ENCODE results near the gene OR6K6.

Gene OR6K6

GRCh38 chr1:158754420-158754819 lies at the start of gene OR6K6:
OR6K6 (plus strand) TSS chr1:158754720; CDS start chr1:158754888, 168 bp downstream.
- no peak within 1 kb of the TSS for H3K4me3 Mint-ChIP-seq
- no peak within 1 kb of the TSS for H3K27ac Mint-ChIP-seq
- no peaks in the 10 kb centered on the region for H3K36me3 Mint-ChIP-seq
- no peak for ATAC-seq (ENCODE audit: low read depth)
- H3K27me3 Mint-ChIP-seq = peaks cover 8% of the 10 kb centered on the region
- no peaks in the 10 kb centered on the region for H3K9me3 Mint-ChIP-seq
- DNase-seq (ENCODE audit: low spot score in 2 of 2) = no peak
- no peaks in the 10 kb centered on the region for H3K4me1 Mint-ChIP-seq

GRCh38 chr1:158706096-158706495 lies 48.4 kb upstream of the OR6K6 start:
- Mint-ChIP-seq H3K9me3 (no peaks in the 10 kb centered on the region), H3K4me1 (no peaks in the 10 kb centered on the region), H3K27ac (no peak overlapping the region), H3K36me3 (no peaks in the 10 kb centered on the region), H3K4me3 (no peak overlapping the region), H3K27me3 (peaks cover 2% of the 10 kb centered on the region)
- ATAC-seq (ENCODE audit: low read depth) (no peak), DNase-seq (ENCODE audit: low spot score in 2 of 2) (no peak)

GRCh38 chr1:158711098-158711497 lies 43.4 kb upstream of the OR6K6 start:
- no peaks in the 10 kb centered on the region for H3K9me3 Mint-ChIP-seq
- H3K27ac Mint-ChIP-seq = no peak overlapping the region
- ATAC-seq (ENCODE audit: low read depth) (no peak), DNase-seq (ENCODE audit: low spot score in 2 of 2) (no peak)
- no peaks in the 10 kb centered on the region for H3K4me1 Mint-ChIP-seq
- H3K27me3 Mint-ChIP-seq = peaks cover 2% of the 10 kb centered on the region
- H3K4me3 Mint-ChIP-seq = no peak overlapping the region
- H3K36me3 Mint-ChIP-seq = no peaks in the 10 kb centered on the region

- no peaks in the 10 kb centered on the region for H3K4me1 Mint-ChIP-seq
- H3K27me3 Mint-ChIP-seq = peaks cover 15% of the 10 kb centered on the region
- no peaks in the 10 kb centered on the region for H3K36me3 Mint-ChIP-seq
- no peak for ATAC-seq (ENCODE audit: low read depth)
- DNase-seq (ENCODE audit: low spot score in 2 of 2) = no peak
- H3K9me3 Mint-ChIP-seq = no peaks in the 10 kb centered on the region
- H3K27ac Mint-ChIP-seq = no peak overlapping the region
- no peak overlapping the region for H3K4me3 Mint-ChIP-seq
These were observed 39.8 kb upstream of the OR6K6 start for GRCh38 chr1:158714754-158715153.

GRCh38 chr1:158716335-158716734 lies 38.2 kb upstream of the OR6K6 start:
- Mint-ChIP-seq H3K4me1 (no peaks in the 10 kb centered on the region), H3K27ac (no peak overlapping the region), H3K36me3 (no peaks in the 10 kb centered on the region), H3K9me3 (no peaks in the 10 kb centered on the region), H3K27me3 (peaks cover 13% of the 10 kb centered on the region), H3K4me3 (no peak overlapping the region)
- no peak for ATAC-seq (ENCODE audit: low read depth)
- no peak for DNase-seq (ENCODE audit: low spot score in 2 of 2)

GRCh38 chr1:158717344-158717743 lies 37.2 kb upstream of the OR6K6 start:
- no peak for ATAC-seq (ENCODE audit: low read depth)
- H3K9me3 Mint-ChIP-seq = no peaks in the 10 kb centered on the region
- H3K36me3 Mint-ChIP-seq = no peaks in the 10 kb centered on the region
- DNase-seq (ENCODE audit: low spot score in 2 of 2) = no peak
- H3K27me3 Mint-ChIP-seq = peaks cover 13% of the 10 kb centered on the region
- H3K27ac Mint-ChIP-seq = no peak overlapping the region
- no peaks in the 10 kb centered on the region for H3K4me1 Mint-ChIP-seq
- no peak overlapping the region for H3K4me3 Mint-ChIP-seq

GRCh38 chr1:158719664-158720063 lies 34.9 kb upstream of the OR6K6 start:
- Mint-ChIP-seq H3K36me3 (no peaks in the 10 kb centered on the region), H3K9me3 (no peaks in the 10 kb centered on the region), H3K4me1 (no peaks in the 10 kb centered on the region), H3K27me3 (peaks cover 20% of the 10 kb centered on the region), H3K4me3 (no peak overlapping the region), H3K27ac (no peak overlapping the region)
- DNase-seq (ENCODE audit: low spot score in 2 of 2) (no peak), ATAC-seq (ENCODE audit: low read depth) (no peak)

- no peaks in the 10 kb centered on the region for H3K36me3 Mint-ChIP-seq
- H3K4me1 Mint-ChIP-seq = no peaks in the 10 kb centered on the region
- ATAC-seq (ENCODE audit: low read depth) = no peak
- H3K4me3 Mint-ChIP-seq = no peak within 1 kb of the TSS
- H3K9me3 Mint-ChIP-seq = no peaks in the 10 kb centered on the region
- H3K27me3 Mint-ChIP-seq = peaks cover 21% of the 10 kb centered on the region
- H3K27ac Mint-ChIP-seq = no peak within 1 kb of the TSS
- DNase-seq (ENCODE audit: low spot score in 2 of 2) = no peak
These were observed 33.9 kb upstream of the OR6K6 start, which contains the start of gene OR6K3 for GRCh38 chr1:158720620-158721019. OR6K3 (minus strand) TSS chr1:158720720; CDS start chr1:158718115, 2,605 bp downstream.

- ATAC-seq (ENCODE audit: low read depth) (no peak), DNase-seq (ENCODE audit: low spot score in 2 of 2) (no peak)
- Mint-ChIP-seq H3K36me3 (no peaks in the 10 kb centered on the region), H3K4me1 (no peaks in the 10 kb centered on the region), H3K27me3 (peaks cover 11% of the 10 kb centered on the region), H3K27ac (no peak overlapping the region), H3K4me3 (no peak overlapping the region), H3K9me3 (no peaks in the 10 kb centered on the region)
These were observed 30.1 kb upstream of the OR6K6 start for GRCh38 chr1:158724442-158724841.

- no peak overlapping the region for H3K4me3 Mint-ChIP-seq
- no peaks in the 10 kb centered on the region for H3K36me3 Mint-ChIP-seq
- peaks cover 11% of the 10 kb centered on the region for H3K27me3 Mint-ChIP-seq
- H3K9me3 Mint-ChIP-seq = no peaks in the 10 kb centered on the region
- no peaks in the 10 kb centered on the region for H3K4me1 Mint-ChIP-seq
- DNase-seq (ENCODE audit: low spot score in 2 of 2) = no peak
- no peak for ATAC-seq (ENCODE audit: low read depth)
- no peak overlapping the region for H3K27ac Mint-ChIP-seq
These were observed 25.9 kb upstream of the OR6K6 start for GRCh38 chr1:158728510-158729225.

GRCh38 chr1:158730453-158730852 lies 24.1 kb upstream of the OR6K6 start:
- ATAC-seq (ENCODE audit: low read depth) (no peak), DNase-seq (ENCODE audit: low spot score in 2 of 2) (no peak)
- peaks cover 3% of the 10 kb centered on the region for H3K27me3 Mint-ChIP-seq
- no peaks in the 10 kb centered on the region for H3K4me1 Mint-ChIP-seq
- no peak overlapping the region for H3K27ac Mint-ChIP-seq
- no peaks in the 10 kb centered on the region for H3K36me3 Mint-ChIP-seq
- no peaks in the 10 kb centered on the region for H3K9me3 Mint-ChIP-seq
- no peak overlapping the region for H3K4me3 Mint-ChIP-seq

- no peaks in the 10 kb centered on the region for H3K36me3 Mint-ChIP-seq
- H3K4me3 Mint-ChIP-seq = no peak overlapping the region
- ATAC-seq (ENCODE audit: low read depth) = no peak
- H3K27me3 Mint-ChIP-seq = peaks cover 1% of the 10 kb centered on the region
- H3K27ac Mint-ChIP-seq = no peak overlapping the region
- H3K4me1 Mint-ChIP-seq = peaks cover 4% of the 10 kb centered on the region
- H3K9me3 Mint-ChIP-seq = no peaks in the 10 kb centered on the region
- DNase-seq (ENCODE audit: low spot score in 2 of 2) = no peak
These were observed 22.8 kb upstream of the OR6K6 start for GRCh38 chr1:158731707-158732106.

GRCh38 chr1:158732524-158732923 lies 22.0 kb upstream of the OR6K6 start:
- no peaks in the 10 kb centered on the region for H3K9me3 Mint-ChIP-seq
- peaks cover 4% of the 10 kb centered on the region for H3K4me1 Mint-ChIP-seq
- ATAC-seq (ENCODE audit: low read depth) (no peak), DNase-seq (ENCODE audit: low spot score in 2 of 2) (no peak)
- H3K27ac Mint-ChIP-seq = no peak overlapping the region
- H3K36me3 Mint-ChIP-seq = no peaks in the 10 kb centered on the region
- H3K4me3 Mint-ChIP-seq = no peak overlapping the region
- H3K27me3 Mint-ChIP-seq = no peaks in the 10 kb centered on the region

GRCh38 chr1:158735848-158736247 lies 18.7 kb upstream of the OR6K6 start:
- no peak for DNase-seq (ENCODE audit: low spot score in 2 of 2)
- Mint-ChIP-seq H3K36me3 (no peaks in the 10 kb centered on the region), H3K27me3 (peaks cover 6% of the 10 kb centered on the region), H3K9me3 (no peaks in the 10 kb centered on the region), H3K4me1 (peaks cover 4% of the 10 kb centered on the region), H3K4me3 (no peak overlapping the region), H3K27ac (no peak overlapping the region)
- ATAC-seq (ENCODE audit: low read depth) = no peak

- no peak overlapping the region for H3K4me3 Mint-ChIP-seq
- no peaks in the 10 kb centered on the region for H3K4me1 Mint-ChIP-seq
- ATAC-seq (ENCODE audit: low read depth) (no peak), DNase-seq (ENCODE audit: low spot score in 2 of 2) (no peak)
- no peaks in the 10 kb centered on the region for H3K36me3 Mint-ChIP-seq
- peaks cover 8% of the 10 kb centered on the region for H3K27me3 Mint-ChIP-seq
- H3K27ac Mint-ChIP-seq = no peak overlapping the region
- no peaks in the 10 kb centered on the region for H3K9me3 Mint-ChIP-seq
These were observed 2.3 kb upstream of the OR6K6 start for GRCh38 chr1:158752155-158752712.
